Hindlimb muscle (tissue), 1 donor: ENCODE results near the gene BRD1. TPM values are rescaled to one million over a fixed set of nuclear protein-coding genes. Genes with fewer than 3 reads are reported as not detected.
"Not testable (repeated sequence)": the region's sequence is repeated elsewhere in the genome, so short reads cannot be mapped to it uniquely, and the experiment has no call there.

Experiments used
- DNase-seq: peaks from one replicate; pipeline ENCODE4 v3.0.0-alpha.2; 2013
- polyA plus RNA-seq: library from polyadenylated mRNA; unstranded; fragments of 120-200 nt; gene quantifications from one replicate; pipeline ENCODE4 v1.2.1, GENCODE V29; 2013; ENCODE audit not compliant: insufficient read length

The BRD1 gene
- polyA plus RNA-seq, 1 donor = 31.0 TPM

GRCh38 chr22:49825944-49826602, 1.6 kb downstream of the BRD1 start:
- DNase-seq = no peak

- DNase-seq = no peak
These were observed 2.2 kb downstream of the BRD1 start for GRCh38 chr22:49825436-49825835.

DNA sequence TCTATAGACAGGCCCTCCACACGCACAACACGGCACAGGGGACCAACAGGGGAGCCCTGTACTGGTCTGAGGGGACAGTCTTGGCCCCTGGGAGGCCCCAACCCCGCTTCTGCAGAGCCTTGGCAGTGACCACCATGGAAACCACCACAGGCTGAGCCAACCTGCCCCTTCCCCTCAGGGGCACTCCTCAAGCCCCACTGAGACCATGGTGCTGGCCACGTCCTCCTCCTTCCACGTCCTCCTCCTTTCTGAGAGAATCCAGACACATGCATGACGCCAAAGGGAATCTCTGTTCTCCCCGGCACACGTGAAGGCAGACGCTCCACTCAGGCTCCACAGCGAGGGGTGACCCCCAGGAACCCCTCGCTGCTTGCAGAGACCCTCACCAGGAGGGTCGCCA, 2.7 kb downstream of the BRD1 start:
- DNase-seq = no peak

- DNase-seq = no peak
These were observed 3.3 kb downstream of the BRD1 start for GRCh38 chr22:49824185-49824925.

DNA sequence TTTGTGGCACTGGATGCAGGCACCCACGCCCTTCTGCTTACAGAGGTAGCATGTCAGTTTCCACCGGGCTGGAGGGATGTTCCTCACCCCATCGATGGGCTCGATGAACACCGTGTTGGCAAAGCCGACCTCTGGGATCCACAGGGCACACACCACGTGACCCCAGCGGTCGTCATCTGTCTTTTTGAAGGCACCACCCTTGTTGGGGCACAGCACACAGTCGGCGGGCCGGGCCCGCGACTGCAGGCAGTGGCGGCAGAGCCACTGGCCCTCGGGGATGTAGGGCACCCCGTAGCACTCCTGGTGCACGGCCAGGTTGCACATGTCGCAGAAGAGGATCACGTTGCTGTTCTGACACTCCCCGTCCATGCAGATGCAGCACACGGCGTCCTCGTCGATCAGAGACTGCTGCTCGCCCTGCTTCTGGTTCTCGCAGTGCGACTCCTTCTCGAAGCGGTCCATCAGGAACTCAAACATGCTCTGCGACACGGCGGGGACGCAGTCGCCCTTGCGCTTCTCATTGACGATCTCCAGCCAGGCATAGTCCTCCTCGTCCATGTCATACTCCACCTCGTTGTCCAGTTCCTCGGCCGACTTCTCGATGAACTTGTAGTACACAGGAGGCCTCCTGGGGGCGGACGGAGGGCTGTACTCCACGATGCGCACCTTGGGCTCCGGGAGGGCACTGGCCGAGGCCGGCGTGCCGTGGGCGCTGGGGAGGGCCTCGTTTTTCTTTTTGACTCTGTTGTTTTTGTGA, 4.2 kb downstream of the BRD1 start:
- no peak for DNase-seq

- not testable (repeated sequence) for DNase-seq
These were observed 5.9 kb downstream of the BRD1 start for GRCh38 chr22:49821741-49822140.

DNA sequence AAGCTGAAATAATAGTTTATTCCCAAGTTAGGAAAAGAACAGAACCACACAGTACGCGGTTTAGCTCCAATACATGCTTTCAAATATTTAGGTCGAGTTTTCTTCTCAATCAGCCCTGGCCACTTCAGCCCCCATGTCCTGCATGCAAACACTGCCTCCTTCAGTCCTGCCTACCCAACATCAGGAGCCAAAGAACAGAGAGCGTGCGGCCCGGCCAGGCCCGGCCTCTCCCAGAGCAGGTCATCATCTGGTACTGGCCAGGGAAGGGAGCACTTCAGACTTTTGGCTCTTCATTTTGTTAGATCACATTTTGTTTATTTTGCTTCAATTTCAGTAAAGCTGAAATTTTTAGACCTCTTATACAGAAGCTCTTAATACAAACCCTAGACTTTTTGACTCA, 6.7 kb downstream of the BRD1 start:
- DNase-seq = no peak

GRCh38 chr22:49817359-49817758, 10.3 kb downstream of the BRD1 start:
- DNase-seq = no peak

DNA sequence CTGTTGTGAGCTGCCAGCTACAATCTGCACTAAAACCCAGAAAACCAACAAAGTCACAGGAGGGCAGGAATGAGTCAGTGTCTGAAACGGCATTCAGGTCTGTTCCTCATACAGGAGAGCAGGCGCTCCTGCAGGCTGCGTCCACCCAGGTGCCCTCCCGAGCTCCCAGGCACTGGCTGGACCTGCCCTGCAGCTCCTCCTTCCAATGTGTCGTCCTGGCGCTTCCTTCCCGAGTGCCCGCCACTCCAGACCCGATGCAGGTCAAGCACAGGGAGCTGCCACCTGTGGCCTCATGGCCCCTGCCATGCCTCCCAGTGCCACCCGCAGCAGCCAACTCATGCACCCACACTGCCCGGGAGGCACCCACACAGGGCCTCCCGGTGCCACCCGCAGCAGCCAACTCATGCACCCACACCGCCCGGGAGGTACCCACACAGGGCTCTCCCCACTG, 12.0 kb downstream of the BRD1 start:
- DNase-seq = no peak

GRCh38 chr22:49814856-49815255, 12.8 kb downstream of the BRD1 start:
- no peak for DNase-seq

GRCh38 chr22:49814164-49814686, 13.4 kb downstream of the BRD1 start:
- no peak for DNase-seq

- no peak for DNase-seq
These were observed 14.8 kb downstream of the BRD1 start for GRCh38 chr22:49812838-49813237.

DNA sequence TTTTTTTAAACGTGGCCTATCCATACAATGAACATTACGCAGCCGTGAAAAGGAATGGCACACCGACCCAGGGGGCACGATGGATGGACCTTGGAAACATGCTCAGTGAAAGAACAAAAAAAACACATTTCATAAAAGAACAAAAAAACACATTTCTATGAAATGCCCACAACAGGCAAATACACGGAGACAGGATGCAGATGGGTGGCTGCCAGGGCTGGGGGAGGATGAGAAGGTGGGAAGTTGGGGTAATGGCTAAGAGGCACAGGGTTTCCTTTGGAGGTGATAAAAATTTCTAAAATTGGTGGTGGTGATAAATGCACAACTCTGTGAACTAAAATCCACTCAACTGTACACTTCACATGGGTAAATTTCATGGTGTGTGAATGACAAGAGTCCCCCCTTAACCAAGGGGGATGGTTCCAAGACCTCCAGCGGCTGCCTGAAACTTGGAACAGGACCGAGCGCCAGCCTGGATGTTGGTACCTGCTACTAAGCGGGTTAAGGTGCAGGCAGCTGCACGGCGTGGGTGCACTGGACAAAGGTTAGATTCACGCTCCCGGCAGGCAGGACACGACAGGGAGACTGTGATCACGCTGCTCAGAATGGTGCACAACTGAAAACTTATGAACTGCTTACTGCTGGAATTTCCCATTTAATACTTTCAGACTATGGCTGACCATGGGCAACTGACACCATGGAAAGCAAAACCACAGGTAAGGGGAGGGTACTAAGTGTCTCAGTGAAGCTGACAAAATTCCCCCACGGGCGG, 16.5 kb downstream of the BRD1 start:
- DNase-seq = no peak

GRCh38 chr22:49810363-49811019, 17.2 kb downstream of the BRD1 start:
- DNase-seq = no peak

GRCh38 chr22:49807780-49808708, 19.6 kb downstream of the BRD1 start:
- DNase-seq = no peak

DNA sequence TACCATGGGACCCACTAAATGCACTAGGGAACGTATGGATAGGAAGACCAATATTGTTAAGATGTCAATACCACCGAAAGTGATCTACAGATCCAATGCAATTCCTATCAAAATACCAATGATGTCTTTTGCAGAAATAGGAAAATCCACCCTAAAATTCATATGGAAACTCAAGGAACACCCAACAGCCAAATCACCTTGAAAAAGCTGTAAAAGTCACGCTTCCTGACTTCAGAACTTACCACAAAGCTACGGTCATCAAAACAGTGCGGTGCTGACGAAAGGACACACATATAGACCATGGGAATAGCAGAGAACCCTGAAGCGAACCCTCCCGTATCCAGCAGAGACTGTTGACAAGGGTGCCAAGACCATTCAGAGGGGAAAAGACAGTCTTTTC, 20.5 kb downstream of the BRD1 start:
- no peak for DNase-seq

DNA sequence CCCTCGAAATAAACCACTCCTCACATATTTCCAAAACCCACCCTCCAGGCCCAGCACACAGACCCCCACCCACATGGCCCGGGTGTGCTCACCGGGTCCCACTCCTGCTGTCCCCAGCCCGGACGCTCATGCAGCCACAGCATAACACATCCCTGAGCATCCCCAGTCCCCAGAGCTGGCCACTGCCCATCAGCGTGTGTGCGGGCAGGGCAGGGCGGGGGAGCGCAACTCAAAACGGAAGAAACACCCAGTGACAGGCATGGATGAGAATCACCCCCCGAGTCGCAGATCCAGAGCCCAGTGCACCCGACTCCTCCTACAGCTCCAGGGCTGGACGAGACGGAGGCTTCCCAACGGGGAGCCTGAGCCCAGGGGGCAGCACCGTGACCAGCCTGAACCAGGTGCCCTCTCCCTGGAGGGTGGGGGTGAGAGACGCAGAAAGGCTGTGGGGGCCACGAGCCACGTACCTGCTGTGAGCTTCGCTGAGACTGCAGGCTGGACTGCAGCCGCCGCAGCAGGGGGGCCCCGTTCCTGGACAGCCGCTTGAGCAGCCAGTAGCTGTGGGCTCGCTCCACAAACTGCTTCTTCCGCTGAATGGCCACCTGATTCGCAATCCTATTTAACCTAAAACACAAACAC, 23.8 kb downstream of the BRD1 start:
- DNase-seq = no peak

DNA sequence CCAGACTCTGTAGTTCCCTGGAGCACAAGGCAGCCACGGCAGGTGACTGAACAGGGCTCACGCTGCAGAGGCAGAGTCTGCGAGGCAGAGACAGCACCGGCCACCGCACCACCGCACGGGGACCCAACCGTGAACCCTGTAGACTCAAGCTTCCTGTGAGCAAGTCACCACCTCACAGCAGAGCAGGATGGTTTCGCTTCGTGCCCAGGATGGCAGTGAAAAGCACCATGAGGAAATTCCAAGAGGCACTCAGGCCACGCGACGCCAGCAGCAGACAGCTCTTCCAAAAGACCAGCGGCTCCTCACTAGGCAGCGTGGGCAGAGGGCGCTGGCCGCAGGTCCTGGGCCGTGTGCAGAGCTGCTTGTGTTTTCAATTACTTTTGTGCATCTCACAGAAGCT, 24.5 kb downstream of the BRD1 start:
- no peak for DNase-seq

GRCh38 chr22:49801391-49802060, 26.1 kb downstream of the BRD1 start:
- DNase-seq = no peak
